AG10803 (cell line): ENCODE measurements around the gene CNNM2.
"Not testable (repeated sequence)": the region's sequence is repeated elsewhere in the genome, so short reads cannot be mapped to it uniquely, and the experiment has no call there.

Source experiments
- DNase-seq: peaks from one replicate; pipeline ENCODE4 v3.0.0; 2010; ENCODE audit warnings: low read depth
- H3K4me3 ChIP-seq: 2 replicates; pipeline ENCODE4 v1.5.1; 2011; ENCODE audit warnings: mild to moderate bottlenecking, low read length, control low read depth
- TF ChIP-seq, protein P1 (sequence below): conservative IDR thresholded peaks from 2 replicates; pipeline ENCODE4 v1.5.1; 2011; ENCODE audit warnings: mild to moderate bottlenecking, low read length, control low read depth, inconsistent platforms

Gene CNNM2

DNA sequence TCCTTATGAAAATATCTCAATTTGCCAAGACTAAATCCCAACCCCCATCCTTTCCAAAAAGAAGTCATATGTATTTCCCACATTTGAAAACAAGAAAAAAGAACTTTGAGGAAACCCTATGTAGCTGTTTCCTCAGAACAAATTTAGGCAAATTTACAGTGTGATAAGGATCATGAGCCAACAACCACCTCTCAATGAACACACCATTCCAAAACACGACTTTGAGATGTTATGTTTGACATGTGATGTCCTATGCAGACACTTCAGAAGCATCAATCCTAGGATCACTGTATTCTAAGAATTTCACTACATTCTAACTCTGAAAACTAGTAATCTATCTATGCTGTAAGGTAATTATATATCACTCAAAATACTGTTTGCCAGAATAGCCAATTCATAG, 212.8 kb downstream of the CNNM2 start:
- DNase-seq = no peak
- TF ChIP-seq, protein P1, sequence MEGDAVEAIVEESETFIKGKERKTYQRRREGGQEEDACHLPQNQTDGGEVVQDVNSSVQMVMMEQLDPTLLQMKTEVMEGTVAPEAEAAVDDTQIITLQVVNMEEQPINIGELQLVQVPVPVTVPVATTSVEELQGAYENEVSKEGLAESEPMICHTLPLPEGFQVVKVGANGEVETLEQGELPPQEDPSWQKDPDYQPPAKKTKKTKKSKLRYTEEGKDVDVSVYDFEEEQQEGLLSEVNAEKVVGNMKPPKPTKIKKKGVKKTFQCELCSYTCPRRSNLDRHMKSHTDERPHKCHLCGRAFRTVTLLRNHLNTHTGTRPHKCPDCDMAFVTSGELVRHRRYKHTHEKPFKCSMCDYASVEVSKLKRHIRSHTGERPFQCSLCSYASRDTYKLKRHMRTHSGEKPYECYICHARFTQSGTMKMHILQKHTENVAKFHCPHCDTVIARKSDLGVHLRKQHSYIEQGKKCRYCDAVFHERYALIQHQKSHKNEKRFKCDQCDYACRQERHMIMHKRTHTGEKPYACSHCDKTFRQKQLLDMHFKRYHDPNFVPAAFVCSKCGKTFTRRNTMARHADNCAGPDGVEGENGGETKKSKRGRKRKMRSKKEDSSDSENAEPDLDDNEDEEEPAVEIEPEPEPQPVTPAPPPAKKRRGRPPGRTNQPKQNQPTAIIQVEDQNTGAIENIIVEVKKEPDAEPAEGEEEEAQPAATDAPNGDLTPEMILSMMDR = no peak
- no peak overlapping the region for H3K4me3 ChIP-seq

- DNase-seq = not testable (repeated sequence)
These were observed 217.1 kb downstream of the CNNM2 start for GRCh38 chr10:103135168-103135567.

GRCh38 chr10:103139803-103140202, 221.7 kb downstream of the CNNM2 start:
- no peak for DNase-seq
- no peak overlapping the region for H3K4me3 ChIP-seq
- TF ChIP-seq, protein P1 = no peak

More at GRCh38 chr10:103135168-103135567, 217.1 kb downstream of the CNNM2 start:
- not testable (repeated sequence) for H3K4me3 ChIP-seq
